Stimulated activated naive CD4-positive, alpha-beta T cell treated with Interleukin-2 at 50 U/mL for 16 hours (primary cell): ENCODE results near the gene LRATD1.

Source experiments
- DNase-seq: peaks from one replicate; lab custom pipeline; 2025; lab: John Stamatoyannopoulos, UW

The LRATD1 gene

DNA sequence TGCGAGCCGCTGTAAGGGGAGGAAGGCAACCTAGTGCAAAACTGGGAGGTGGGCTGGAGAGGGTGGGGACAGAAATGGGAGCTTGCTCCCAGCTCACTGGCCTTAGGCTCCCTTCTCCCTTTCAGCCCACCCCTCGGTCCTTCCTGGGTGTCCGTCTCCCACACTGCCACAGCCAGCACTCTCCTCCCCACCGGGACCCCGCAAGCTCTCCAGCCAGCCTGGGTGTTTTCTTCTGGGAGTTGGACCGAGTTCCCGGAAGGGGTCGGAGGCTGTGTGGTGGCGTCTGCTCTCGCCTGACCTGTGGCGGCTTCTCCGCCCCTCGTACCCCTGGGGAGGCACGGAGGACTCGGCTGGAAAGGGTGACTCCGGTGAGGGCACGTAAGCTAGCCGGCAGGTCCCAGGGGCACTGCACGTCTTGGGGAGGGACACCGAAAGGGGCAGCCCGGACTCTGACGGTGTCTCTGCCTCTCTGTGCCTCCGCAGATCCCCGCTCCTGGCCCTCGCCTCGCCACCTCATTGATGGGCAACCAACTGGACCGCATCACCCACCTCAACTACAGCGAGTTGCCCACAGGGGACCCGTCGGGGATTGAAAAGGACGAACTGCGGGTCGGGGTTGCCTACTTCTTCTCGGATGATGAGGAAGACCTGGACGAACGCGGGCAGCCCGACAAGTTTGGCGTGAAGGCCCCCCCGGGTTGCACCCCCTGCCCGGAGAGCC lies 1.1 kb downstream of the LRATD1 start:
- DNase-seq, result no peak

DNA sequence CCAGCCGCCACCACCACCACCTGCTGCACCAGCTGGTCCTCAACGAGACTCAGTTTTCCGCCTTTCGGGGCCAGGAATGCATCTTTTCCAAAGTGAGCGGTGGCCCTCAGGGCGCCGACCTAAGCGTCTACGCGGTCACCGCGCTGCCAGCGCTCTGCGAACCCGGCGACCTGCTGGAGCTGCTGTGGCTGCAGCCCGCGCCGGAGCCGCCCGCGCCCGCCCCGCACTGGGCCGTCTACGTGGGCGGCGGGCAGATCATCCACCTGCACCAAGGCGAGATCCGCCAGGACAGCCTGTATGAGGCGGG lies 1.6 kb downstream of the LRATD1 start:
- no peak for DNase-seq

DNA sequence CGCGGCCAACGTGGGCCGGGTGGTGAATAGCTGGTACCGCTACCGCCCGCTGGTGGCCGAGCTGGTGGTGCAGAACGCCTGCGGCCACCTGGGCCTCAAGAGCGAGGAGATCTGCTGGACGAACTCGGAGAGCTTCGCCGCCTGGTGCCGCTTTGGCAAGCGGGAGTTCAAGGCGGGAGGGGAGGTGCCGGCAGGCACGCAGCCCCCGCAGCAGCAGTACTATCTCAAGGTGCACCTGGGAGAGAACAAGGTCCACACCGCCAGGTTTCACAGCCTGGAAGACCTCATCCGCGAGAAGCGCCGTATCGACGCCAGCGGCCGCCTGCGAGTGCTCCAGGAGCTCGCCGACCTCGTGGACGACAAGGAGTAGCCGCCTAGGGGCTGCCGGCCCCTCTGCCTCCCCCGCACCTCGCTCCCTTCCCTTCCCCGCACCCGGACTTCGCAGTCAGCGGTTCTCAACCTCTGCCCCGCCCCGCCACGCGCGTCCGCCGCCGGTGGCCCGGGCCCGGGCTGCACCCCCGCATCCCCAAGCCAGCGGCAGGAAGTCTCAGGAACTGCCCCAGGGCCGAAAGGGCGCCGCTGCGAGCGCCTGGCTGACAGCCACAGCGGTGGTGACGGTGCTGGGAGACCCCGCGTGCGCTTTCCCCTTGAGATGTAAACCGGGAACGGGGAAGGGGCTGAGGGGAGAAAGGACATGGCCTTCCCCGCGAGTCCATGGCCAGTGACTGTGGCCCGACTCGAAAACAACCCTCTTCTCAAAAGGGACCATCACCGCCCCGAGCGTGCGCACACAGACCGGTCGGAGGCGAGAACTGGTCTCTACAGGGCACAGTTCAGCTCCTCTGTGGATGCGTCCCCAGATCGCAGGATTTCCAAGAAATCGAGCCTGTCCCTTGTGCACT lies 2.2 kb downstream of the LRATD1 start:
- DNase-seq, result no peak

DNA sequence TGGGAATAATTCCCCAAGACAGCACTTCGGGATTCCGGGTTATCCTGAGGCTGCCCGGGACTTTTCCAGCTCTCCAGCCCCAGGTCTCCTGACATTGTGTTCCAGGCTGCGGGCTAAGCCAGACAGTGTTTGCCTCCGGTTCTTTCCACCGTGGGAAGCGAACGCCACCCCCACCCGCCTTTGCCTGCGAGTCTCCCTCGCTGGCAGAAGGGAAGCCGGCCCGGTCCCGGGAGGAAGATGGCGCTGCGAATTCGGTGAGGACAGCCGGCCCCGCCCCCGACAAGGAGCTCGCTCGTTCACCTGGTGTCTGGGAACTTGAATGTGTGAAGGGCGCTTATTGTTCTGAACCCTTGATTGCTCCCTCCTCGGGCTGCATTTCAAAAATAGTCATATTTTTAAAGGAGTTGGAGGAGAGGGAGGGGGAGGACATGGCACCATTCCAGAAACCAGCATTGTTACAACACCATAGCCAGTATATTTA lies 2.9 kb downstream of the LRATD1 start:
- DNase-seq, result no peak

DNA sequence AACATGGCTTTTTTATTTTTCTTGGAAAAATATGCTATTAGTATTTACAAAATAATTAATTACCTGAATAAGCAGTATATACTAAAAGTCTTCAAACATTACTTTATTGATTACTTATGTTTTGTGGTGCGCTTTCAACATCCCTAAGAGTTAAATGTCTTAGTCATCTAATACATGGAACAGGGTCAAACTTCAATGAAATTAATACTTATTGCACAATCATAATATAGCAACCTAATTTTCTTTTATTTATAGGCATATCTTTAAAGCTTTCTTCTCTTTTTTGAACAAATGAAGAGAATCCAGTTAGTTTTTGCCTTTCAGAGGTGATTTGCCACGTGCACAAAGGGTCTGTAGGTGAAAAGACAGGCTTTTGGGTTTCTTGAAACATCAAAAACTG lies 6.0 kb downstream of the LRATD1 start:
- no peak for DNase-seq

DNA sequence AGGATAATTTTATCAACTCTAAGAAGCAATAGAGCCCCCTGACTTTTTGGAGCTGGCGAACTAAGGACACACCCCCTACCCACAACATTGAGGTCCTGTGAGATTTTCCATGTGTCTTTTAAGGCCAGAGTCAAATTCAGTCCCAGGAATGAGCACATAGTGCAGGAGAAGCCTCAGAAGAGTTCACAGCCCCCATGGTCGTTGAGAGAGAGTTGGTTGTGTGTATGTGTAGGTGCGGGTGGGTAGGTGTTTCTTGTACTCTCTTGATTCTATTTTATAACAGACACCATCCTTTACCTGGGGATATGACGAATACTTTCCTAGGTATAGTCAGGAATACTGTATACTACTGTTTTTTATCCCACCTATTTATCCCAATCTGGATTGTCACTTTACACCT lies 8.6 kb downstream of the LRATD1 start:
- no peak for DNase-seq

DNA sequence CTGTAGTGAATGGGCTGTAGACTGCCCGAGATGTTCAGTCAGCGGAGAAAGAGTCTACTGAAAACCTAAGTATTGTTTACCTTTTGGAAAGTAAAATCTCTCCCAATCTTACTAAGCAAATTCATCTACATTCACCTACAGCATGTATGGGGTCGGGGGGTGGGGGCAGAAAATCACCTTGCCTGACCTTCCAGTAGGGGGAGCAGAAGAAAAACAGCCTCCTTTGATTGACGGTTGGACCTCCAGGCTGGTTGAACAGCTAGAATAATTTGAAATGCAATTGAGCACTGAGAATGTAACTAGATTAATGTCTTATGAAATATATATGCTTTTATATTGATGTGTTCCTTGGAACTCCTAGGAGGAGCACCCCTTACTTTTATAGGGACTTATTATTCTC lies 10.0 kb downstream of the LRATD1 start:
- no peak for DNase-seq

DNA sequence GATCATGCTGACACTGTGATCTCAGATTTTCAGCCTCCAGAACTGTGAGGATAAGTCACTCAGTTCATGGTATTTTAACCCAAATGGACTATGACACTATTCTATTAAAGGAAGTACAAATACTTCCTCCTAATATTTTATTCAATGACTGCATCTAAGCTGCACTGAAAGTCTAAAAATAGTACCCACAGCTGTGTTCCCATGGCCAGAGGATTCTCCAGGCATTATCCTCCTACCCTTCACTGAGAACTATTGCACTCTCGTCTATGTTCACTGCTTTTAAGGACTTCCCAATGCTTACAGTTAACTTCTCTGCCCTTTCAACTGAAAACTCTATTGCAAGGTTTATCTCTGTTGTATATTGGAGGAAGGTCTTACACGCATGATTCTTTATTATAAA lies 15.2 kb downstream of the LRATD1 start:
- no peak for DNase-seq

DNA sequence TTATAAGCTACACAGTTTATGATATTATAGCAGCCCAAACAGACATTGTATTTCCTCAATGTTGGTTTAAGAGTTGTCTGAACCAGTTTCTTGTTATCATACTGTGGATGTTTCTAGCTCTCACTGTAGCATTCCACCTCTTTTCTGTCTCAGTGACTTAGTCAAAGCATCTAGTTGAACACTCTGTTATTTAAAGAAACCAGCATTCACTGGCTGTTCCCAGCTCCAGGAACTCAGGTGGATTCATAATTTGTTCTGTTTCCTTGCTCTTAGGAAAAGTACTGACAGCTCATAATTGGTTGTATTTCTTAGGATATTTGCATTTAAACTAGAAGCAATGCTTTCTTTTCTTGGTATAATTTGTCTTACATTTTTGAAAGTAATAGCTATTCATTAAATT lies 17.5 kb downstream of the LRATD1 start:
- no peak for DNase-seq

DNA sequence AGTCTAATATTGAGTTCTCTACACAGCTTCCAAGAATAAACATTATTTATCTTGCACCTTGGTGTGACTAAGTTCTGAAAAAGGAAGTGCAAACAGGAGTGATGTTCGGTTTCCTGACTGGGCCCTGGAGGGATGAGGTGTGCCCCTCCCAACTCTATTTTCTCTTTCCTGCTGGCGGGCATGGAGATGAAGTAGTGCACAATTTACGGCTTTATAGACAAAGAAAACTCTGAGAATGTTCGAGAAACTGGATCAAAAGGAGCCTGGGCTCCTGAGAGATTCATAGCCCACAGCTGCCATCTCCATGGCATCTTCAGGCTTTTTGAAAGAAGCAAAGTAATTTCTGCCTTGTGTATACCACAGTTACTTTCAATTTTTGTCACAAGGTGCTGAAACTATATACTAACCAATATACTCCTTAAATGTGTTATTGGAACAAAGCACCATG lies 22.3 kb downstream of the LRATD1 start:
- DNase-seq, result no peak

DNA sequence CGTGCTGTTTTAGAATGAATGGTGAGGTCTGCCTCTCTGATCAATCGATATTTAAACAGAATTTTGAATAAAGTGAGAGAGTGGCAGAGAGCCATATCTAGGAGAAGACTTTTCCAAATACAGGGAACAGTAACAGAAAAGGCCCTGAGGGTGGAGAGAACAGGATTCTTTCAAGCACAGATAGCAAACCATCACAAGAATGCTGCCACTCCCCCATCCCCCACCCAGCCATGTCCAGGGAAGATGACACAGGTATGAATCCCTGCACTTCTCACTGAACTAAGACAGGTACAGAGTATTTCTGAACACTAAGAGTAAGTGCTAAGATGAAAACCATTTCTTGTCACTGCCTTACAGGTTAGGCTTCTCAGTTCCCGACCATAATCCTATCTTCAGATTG lies 23.6 kb downstream of the LRATD1 start:
- no peak for DNase-seq

DNA sequence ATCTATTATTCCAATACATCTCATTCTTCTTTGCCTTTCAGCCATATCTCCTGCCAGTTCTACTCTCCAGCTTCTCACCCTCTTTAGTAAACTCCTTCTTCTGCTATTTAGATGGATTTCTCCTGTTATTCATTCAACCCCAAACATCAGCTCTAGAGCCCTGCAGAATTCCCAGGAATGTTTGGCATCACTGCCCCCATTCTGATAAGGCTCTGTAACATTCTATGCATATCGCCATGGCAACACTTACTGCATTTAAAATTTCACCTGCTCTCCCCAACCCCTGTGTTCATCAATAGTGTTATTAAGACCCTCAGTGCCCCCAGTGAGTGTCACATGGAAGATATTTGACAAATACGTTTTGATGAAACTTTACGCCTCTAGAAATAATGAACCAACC lies 28.6 kb downstream of the LRATD1 start:
- DNase-seq, result no peak

DNA sequence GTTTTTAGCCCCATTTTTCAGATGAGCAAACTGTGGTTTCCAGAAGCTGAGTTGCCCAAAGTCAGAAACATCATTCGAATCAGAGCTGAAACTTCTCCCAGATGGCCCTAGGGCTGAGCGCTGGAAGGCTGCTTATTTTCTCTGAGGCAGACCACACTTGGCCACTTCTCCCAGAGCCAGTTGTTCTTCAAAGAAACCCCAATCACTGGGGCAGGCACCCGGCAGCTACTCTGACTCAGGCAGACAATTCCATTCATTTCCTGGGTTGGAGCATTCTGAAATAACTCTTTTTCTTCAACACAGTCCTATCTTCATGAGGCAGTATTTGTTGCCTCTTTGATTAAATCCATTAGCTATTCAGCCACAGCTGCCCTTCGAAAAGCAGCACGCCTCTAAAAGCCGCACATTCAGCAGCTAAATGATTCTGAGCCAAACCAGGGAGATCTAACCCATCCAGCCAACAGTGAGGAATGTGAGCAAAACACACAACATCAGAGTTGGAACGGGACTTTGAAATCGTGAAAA lies 40.9 kb downstream of the LRATD1 start:
- DNase-seq, result no peak

DNA sequence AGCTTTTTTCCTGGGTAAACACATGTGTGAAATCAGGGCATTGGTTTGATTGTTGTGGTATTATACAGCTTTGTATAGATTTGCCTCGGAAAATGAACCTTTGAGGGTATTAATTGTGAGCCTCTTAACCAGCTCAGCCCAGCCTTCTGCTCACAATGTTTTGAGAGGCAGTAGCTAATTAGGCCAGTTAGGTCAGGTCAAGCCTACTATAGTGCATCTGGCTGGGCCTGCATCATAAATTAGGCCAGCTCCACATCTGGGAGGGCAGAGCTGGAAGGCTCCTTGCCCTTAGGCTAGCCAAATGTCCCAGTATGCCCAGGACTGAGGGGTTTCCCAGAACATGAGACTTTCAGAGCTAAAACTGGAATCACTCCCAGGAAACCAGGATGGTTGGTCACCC lies 43.0 kb downstream of the LRATD1 start:
- no peak for DNase-seq

DNA sequence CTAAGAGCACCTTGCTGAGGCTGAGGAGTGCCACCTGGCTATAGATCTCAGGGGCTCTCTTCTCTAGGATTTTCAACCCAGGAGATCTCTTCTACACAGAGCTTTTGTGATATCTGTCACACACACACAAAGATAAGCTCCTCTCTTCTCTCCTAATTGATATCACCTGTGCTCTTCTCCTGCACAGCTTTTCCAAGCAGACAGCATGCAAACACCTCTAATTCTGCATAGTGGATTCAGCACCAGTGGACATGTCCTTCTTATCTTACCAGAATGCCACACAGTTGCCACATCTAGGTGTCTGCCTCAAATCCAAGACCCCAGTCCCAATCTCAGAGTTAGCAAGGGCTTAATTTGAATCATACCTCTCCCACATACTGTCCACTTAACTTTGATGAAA lies 43.9 kb downstream of the LRATD1 start:
- no peak for DNase-seq

DNA sequence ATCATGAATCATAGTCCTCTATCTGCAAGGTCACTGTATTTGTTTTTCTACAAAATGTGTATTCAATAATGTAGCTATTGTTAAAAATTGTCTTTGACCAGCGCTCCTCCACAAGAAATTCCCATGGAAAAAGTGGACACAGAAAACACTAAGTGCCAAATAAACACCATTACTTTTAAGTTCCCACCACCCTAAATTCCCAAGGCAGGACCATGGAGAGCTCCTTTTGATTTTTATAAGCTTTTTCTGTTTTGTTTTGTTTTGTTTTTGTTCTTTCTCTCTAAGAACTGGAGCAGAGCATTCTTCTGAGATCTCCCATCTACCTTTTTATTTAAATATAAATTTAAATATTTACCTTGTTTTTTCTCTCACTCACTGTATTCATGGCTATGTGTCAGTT lies 44.5 kb downstream of the LRATD1 start:
- DNase-seq, result no peak

DNA sequence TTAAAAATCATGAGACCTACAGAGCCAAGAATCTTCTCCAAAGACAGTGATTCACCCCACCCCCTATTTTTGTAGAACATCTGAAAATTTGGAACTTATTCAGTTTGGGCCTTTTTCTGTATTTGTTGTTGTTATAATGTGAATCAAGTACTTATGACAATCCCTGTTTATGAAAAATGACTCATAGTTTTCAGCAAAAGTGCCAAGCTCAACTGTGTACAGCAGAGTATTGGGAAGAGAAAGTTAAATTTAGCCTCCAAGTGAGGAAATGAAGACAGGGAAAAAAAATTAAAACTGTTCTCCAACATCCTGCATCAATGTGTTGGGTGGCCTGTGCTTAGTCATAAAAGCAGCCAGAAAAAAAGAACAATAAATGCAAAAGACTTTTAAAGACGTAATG lies 46.2 kb downstream of the LRATD1 start:
- no peak for DNase-seq

DNA sequence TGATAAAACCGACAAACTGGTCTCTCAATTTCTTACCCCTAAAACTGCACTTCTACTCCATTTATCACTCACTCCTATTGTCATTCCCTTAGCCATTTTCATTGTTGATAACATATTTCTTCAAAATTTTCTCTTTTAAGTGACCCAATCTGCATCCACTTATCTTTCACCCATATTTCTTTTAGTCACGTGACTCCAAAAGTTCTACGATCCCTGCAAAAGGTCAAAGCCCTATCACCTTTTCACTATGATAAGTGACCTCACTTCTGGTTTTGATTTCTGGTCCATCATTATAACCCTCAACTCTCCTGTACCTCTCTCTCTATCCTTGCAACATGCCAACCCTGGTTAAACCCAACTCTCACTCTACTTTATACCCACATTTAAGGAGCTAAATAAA lies 49.1 kb downstream of the LRATD1 start:
- DNase-seq, result no peak
